ENCODE data around the gene PML. TPM values are rescaled to one million over a fixed set of nuclear protein-coding genes. Genes with fewer than 3 reads are reported as not detected.
A peak's percentile ranks its signal among the peaks of the same experiment; 100 is the strongest.

The PML gene
- polyA plus RNA-seq, 3 donors: 13.1 to 40.7 (median 20.6) TPM

- Histone ChIP-seq H3K36me3 (replicated peaks in 1 of 2; ENCODE audit: control insufficient read depth in 1 of 2, insufficient read depth in 2 of 2, low read length in 2 of 2) (peaks cover 0 to 9% of the 10 kb centered on the region in 2 donors), H3K27ac (ENCODE audit: low read depth in 1 of 2, low read length in 2 of 2) (no peak overlapping the region), H2AFZ (ENCODE audit: insufficient read depth, low read depth, low read length, poor library complexity, severe bottlenecking) (no peak overlapping the region), H3K27me3 (ENCODE audit: control insufficient read depth in 2 of 2, insufficient read depth in 2 of 2, low read length in 2 of 2) (no peaks in the 10 kb centered on the region), H4K20me1 (ENCODE audit: insufficient read depth, low read length) (no peaks in the 10 kb centered on the region), H3K4me2 (replicated peaks; ENCODE audit: extremely low read depth, low read length, poor library complexity, severe bottlenecking) (no peak overlapping the region), H3K9ac (ENCODE audit: insufficient read depth, low read length, poor library complexity, severe bottlenecking) (no peak overlapping the region), H3K79me2 (ENCODE audit: insufficient read depth, low read length) (peaks cover 23% of the 10 kb centered on the region), H3K9me3 (replicated peaks in 1 of 2; ENCODE audit: control insufficient read depth in 1 of 2, insufficient read depth in 1 of 2, low read length in 2 of 2) (no peaks in the 10 kb centered on the region), H3K4me1 (ENCODE audit: control insufficient read depth in 1 of 2, insufficient read depth in 2 of 2, low read length in 2 of 2) (peaks cover 26 to 37% of the 10 kb centered on the region in 2 donors), H3K4me3 (replicated peaks in 1 of 3; ENCODE audit: low read depth in 2 of 3, low read length in 3 of 3) (no peak overlapping the region)
- Mint-ChIP-seq H3K27me3 (ENCODE audit: low read depth in 3 of 3) (peaks cover 0 to 2% (median 0%) of the 10 kb centered on the region in 3 donors), H3K4me1 (peaks cover 28% of the 10 kb centered on the region), H3K4me3 (no peak overlapping the region), H3K27ac (peak overlapping the region in 2 of 7 donors; percentile 22 to 61), H3K36me3 (peaks cover 9 to 18% of the 10 kb centered on the region in 2 donors), H3K9me3 (peaks cover 0 to 3% (median 0%) of the 10 kb centered on the region in 7 donors)
- DNase-seq: no peak
- intact Hi-C loops (cut with micrococcal nuclease): loop anchor here in 1 of 2 donors (10.0 kb wide), 1 partner anchor 1454 kb away; no protein-coding TSS in a partner anchor
- 94% methylated on average over 8 of the region's 9 CpGs for WGBS (ENCODE audit: insufficient coverage)
- TF ChIP-seq CTCF (IDR thresholded peaks at IDR 0.05): no peak
These were observed 4.1 kb upstream of the PML start for GRCh38 chr15:73990250-73991005.

- DNase-seq: no peak
- intact Hi-C loops (cut with micrococcal nuclease): loop anchor here in 1 of 2 donors (10.0 kb wide), 1 partner anchor 1454 kb away; no protein-coding TSS in a partner anchor
- no peak for TF ChIP-seq CTCF (IDR thresholded peaks at IDR 0.05)
- H3K9ac ChIP-seq (ENCODE audit: insufficient read depth, low read length, poor library complexity, severe bottlenecking): peak overlapping the region; percentile 77
- H3K9me3 ChIP-seq (replicated peaks in 1 of 2; ENCODE audit: control insufficient read depth in 1 of 2, insufficient read depth in 1 of 2, low read length in 2 of 2): no peaks in the 10 kb centered on the region
- peaks cover 0 to 2% (median 2%) of the 10 kb centered on the region in 3 donors for H3K27me3 Mint-ChIP-seq (ENCODE audit: low read depth in 3 of 3)
- 88% methylated on average over 3 of the region's 5 CpGs for WGBS (ENCODE audit: insufficient coverage)
- peaks cover 31% of the 10 kb centered on the region for H3K79me2 ChIP-seq (ENCODE audit: insufficient read depth, low read length)
- H3K4me2 ChIP-seq (replicated peaks; ENCODE audit: extremely low read depth, low read length, poor library complexity, severe bottlenecking): peak overlapping the region; percentile 99
- peak overlapping the region; percentile 99 for H2AFZ ChIP-seq (ENCODE audit: insufficient read depth, low read depth, low read length, poor library complexity, severe bottlenecking)
- peak overlapping the region in 1 of 7 donors; percentile 46 for H3K27ac Mint-ChIP-seq
- no peaks in the 10 kb centered on the region for H3K27me3 ChIP-seq (ENCODE audit: control insufficient read depth in 2 of 2, insufficient read depth in 2 of 2, low read length in 2 of 2)
- H3K27ac ChIP-seq (ENCODE audit: low read depth in 1 of 2, low read length in 2 of 2): peak overlapping the region in 1 of 2 donors; percentile 65
- peaks cover 0 to 9% of the 10 kb centered on the region in 2 donors for H3K36me3 ChIP-seq (replicated peaks in 1 of 2; ENCODE audit: control insufficient read depth in 1 of 2, insufficient read depth in 2 of 2, low read length in 2 of 2)
- peaks cover 37% of the 10 kb centered on the region for H3K4me1 Mint-ChIP-seq
- H3K4me3 ChIP-seq (replicated peaks in 1 of 3; ENCODE audit: low read depth in 2 of 3, low read length in 3 of 3): peak overlapping the region; percentile 59 to 91 (median 70)
- peaks cover 34 to 45% of the 10 kb centered on the region in 2 donors for H3K4me1 ChIP-seq (ENCODE audit: control insufficient read depth in 1 of 2, insufficient read depth in 2 of 2, low read length in 2 of 2)
- H4K20me1 ChIP-seq (ENCODE audit: insufficient read depth, low read length): no peaks in the 10 kb centered on the region
- peaks cover 6 to 14% of the 10 kb centered on the region in 2 donors for H3K36me3 Mint-ChIP-seq
- peaks cover 0 to 3% (median 0%) of the 10 kb centered on the region in 7 donors for H3K9me3 Mint-ChIP-seq
- H3K4me3 Mint-ChIP-seq: peak overlapping the region; percentile 83 to 90
These were observed 3.3 kb upstream of the PML start for GRCh38 chr15:73991260-73991659.
